OCI-LY3 (cell line): Measurements from ENCODE around the gene TENM4.

Experiments used
- EZH2phosphoT487 ChIP-seq: fragments of 200-600 bp; shearing (Covaris generic); IDR thresholded peaks from 2 replicates; pipeline ENCODE4 v1.6.1; 2018; ENCODE audit warnings: antibody characterized with exemption, mixed run types, low read depth
- TF ChIP-seq, protein P1 (sequence below): fragments of 200-600, 300-600 bp; sonication (generic); IDR thresholded peaks from 2 replicates; pipeline ENCODE4 v1.5.1; 2014; ENCODE audit warnings: antibody characterized with exemption, low read length, low read depth

- TF ChIP-seq, protein P1, sequence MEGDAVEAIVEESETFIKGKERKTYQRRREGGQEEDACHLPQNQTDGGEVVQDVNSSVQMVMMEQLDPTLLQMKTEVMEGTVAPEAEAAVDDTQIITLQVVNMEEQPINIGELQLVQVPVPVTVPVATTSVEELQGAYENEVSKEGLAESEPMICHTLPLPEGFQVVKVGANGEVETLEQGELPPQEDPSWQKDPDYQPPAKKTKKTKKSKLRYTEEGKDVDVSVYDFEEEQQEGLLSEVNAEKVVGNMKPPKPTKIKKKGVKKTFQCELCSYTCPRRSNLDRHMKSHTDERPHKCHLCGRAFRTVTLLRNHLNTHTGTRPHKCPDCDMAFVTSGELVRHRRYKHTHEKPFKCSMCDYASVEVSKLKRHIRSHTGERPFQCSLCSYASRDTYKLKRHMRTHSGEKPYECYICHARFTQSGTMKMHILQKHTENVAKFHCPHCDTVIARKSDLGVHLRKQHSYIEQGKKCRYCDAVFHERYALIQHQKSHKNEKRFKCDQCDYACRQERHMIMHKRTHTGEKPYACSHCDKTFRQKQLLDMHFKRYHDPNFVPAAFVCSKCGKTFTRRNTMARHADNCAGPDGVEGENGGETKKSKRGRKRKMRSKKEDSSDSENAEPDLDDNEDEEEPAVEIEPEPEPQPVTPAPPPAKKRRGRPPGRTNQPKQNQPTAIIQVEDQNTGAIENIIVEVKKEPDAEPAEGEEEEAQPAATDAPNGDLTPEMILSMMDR: no peak
- TF ChIP-seq EZH2phosphoT487: no peak
These were observed 531.4 kb downstream of the TENM4 start for GRCh38 chr11:78909386-78909785.
